ENCODE data around the gene ADAMTSL2.

DNA sequence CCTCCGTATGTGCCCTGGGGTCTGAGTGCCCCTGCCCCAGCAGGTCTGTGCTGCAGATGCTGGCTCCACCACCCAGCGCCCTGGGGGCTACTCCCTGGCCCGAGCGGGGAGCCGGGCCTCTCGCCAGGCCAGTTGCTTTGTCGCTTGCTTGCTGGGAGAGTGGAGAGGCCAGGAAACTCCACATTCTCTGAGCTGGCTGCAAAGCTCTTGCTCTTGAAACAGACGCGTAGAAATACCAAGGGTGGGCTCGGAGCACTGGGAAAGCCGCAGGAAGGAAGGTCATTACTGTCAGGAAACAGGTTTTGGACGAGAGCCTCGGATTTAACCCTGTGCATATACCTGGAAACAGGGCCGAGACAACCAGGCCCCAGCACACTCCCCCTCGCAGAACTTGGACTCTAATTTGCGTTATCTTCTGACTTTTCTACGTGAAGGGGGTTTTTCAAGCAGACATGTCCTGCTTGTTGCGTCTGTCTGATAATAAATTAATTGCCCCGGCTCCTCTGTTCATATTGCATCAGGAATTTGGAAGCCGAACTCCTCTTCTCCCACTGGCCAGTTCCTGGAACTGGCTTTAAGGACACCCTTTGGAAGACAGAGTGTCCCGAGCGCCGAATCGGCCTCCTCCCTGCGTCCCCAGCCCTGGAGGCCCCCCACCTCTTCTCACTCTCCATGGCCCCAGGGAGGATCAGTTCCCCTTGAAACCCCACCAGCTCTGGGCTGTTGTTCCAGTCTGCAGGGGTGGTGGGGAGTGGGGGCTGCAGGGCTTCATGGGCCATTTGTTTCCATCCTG lies 11.2 kb downstream of the ADAMTSL2 start:
- TF ChIP-seq, protein P1, sequence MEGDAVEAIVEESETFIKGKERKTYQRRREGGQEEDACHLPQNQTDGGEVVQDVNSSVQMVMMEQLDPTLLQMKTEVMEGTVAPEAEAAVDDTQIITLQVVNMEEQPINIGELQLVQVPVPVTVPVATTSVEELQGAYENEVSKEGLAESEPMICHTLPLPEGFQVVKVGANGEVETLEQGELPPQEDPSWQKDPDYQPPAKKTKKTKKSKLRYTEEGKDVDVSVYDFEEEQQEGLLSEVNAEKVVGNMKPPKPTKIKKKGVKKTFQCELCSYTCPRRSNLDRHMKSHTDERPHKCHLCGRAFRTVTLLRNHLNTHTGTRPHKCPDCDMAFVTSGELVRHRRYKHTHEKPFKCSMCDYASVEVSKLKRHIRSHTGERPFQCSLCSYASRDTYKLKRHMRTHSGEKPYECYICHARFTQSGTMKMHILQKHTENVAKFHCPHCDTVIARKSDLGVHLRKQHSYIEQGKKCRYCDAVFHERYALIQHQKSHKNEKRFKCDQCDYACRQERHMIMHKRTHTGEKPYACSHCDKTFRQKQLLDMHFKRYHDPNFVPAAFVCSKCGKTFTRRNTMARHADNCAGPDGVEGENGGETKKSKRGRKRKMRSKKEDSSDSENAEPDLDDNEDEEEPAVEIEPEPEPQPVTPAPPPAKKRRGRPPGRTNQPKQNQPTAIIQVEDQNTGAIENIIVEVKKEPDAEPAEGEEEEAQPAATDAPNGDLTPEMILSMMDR (conservative IDR thresholded peaks at IDR 0.05 in 1 of 2, IDR thresholded peaks at IDR 0.05 in 1 of 2; ENCODE audit: low read depth in 1 of 2, low read length in 2 of 2) = no peak
- TF ChIP-seq EZH2 (IDR thresholded peaks at IDR 0.05; ENCODE audit: low read length, missing control alignments) = no peak
